HEK293T (cell line): ENCODE results near the gene KCNK10.

Experiments
- CTCF ChIA-PET: fragments of 350-600 bp; formaldehyde crosslinking; extraction: SDS; loops from one replicate; lab custom pipeline; 2021; ENCODE audit warnings: antibody characterized with exemption, inconsistent platforms; lab: Yijun Ruan, JAX
- POLR2A ChIA-PET: fragments of 350-600 bp; formaldehyde crosslinking; extraction: SDS; loops from one replicate; lab custom pipeline; 2020; ENCODE audit warnings: antibody characterized with exemption, inconsistent platforms; lab: Yijun Ruan, JAX
- DNase-seq: peaks from one replicate; pipeline ENCODE4 v3.0.0; 2012; ENCODE audit warnings: mixed read lengths; ENCODE audit errors: extremely low spot score
- ARNT ChIP-seq: fragments of 450-650 bp; IDR thresholded peaks from 2 replicates; pipeline ENCODE4 v1.6.1; 2017; ENCODE audit warnings: mild to moderate bottlenecking
- BHLHE40 ChIP-seq: fragments of 450-650 bp; IDR thresholded peaks from 2 replicates; pipeline ENCODE4 v1.6.1; 2016; ENCODE audit warnings: mild to moderate bottlenecking, moderate library complexity, borderline replicate concordance
- CTBP1 ChIP-seq: fragments of 450-650 bp; IDR thresholded peaks from 2 replicates; pipeline ENCODE4 v1.6.1; 2016; ENCODE audit warnings: borderline replicate concordance
- ELF4 ChIP-seq: fragments of 450-650 bp; IDR thresholded peaks from 2 replicates; pipeline ENCODE4 v1.6.1; 2017; ENCODE audit warnings: antibody characterized with exemption
- FOXA1 ChIP-seq: fragments of 450-650 bp; IDR thresholded peaks from 2 replicates; pipeline ENCODE4 v1.6.1; 2016; ENCODE audit warnings: mild to moderate bottlenecking
- FOXK2 ChIP-seq: fragments of 450-650 bp; IDR thresholded peaks from 2 replicates; pipeline ENCODE4 v1.6.1; 2016; ENCODE audit warnings: mild to moderate bottlenecking
- FOXM1 ChIP-seq: fragments of 450-650 bp; IDR thresholded peaks from 2 replicates; pipeline ENCODE4 v1.6.1; 2017; ENCODE audit warnings: mild to moderate bottlenecking, borderline replicate concordance
- HDGF ChIP-seq: fragments of 450-650 bp; IDR thresholded peaks from 2 replicates; pipeline ENCODE4 v1.6.1; 2017; ENCODE audit warnings: antibody characterized with exemption, borderline replicate concordance
- L3MBTL2 ChIP-seq: fragments of 450-650 bp; conservative IDR thresholded peaks from 2 replicates; pipeline ENCODE4 v1.6.1; 2016; ENCODE audit warnings: mild to moderate bottlenecking
- LEF1 ChIP-seq: fragments of 450-650 bp; IDR thresholded peaks from 2 replicates; pipeline ENCODE4 v1.6.1; 2017; ENCODE audit warnings: mild to moderate bottlenecking, borderline replicate concordance
- NFRKB ChIP-seq: fragments of 450-650 bp; IDR thresholded peaks from 2 replicates; pipeline ENCODE4 v1.6.1; 2016; ENCODE audit warnings: mild to moderate bottlenecking, moderate library complexity
- SP1 ChIP-seq: fragments of 450-650 bp; IDR thresholded peaks from 2 replicates; pipeline ENCODE4 v1.6.1; 2017
- SUZ12 ChIP-seq: fragments of 450-650 bp; IDR thresholded peaks from 2 replicates; pipeline ENCODE4 v1.6.1; 2016; ENCODE audit warnings: mild to moderate bottlenecking
- TARDBP ChIP-seq: fragments of 450-650 bp; IDR thresholded peaks from 2 replicates; pipeline ENCODE4 v1.6.1; 2016
- ZNF384 ChIP-seq: fragments of 450-650 bp; IDR thresholded peaks from 2 replicates; pipeline ENCODE4 v1.6.1; 2016
- TF ChIP-seq, protein P1 (sequence below): fragments of 450-650 bp; IDR thresholded peaks from 2 replicates; pipeline ENCODE4 v1.6.1; 2016

KCNK10 gene

DNA sequence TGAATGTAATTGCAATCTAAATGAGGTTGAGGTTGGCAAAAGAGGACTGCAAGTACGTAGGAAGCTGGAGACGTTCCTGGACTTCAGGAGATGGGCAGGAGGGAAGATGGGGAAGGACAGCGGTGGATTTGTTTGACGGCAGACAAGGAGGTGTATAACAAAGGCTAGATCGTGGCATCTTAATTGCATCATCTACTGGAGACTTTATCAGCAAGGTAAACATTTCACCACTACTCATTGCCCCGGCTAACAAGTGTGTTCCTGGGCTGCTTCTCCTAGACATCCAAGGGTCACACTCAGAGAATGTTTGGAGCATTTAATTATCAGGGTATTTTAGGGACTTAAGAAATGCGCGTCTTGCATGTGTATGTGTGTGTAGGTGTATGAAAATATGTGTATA, 128.5 kb downstream of the KCNK10 start:
- ChIA-PET POLR2A (no interaction called here), CTCF (no interaction called here)
- DNase-seq, result no peak
- TF ChIP-seq, protein P1, sequence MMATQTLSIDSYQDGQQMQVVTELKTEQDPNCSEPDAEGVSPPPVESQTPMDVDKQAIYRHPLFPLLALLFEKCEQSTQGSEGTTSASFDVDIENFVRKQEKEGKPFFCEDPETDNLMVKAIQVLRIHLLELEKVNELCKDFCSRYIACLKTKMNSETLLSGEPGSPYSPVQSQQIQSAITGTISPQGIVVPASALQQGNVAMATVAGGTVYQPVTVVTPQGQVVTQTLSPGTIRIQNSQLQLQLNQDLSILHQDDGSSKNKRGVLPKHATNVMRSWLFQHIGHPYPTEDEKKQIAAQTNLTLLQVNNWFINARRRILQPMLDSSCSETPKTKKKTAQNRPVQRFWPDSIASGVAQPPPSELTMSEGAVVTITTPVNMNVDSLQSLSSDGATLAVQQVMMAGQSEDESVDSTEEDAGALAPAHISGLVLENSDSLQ, result no peak
- TF ChIP-seq BHLHE40 (no peak), SUZ12 (no peak), FOXA1 (no peak), ELF4 (no peak), FOXM1 (no peak), ARNT (no peak), LEF1 (no peak), CTBP1 (no peak), HDGF (no peak), L3MBTL2 (no peak), ZNF384 (no peak), TARDBP (no peak), NFRKB (no peak), SP1 (no peak), FOXK2 (no peak)

DNA sequence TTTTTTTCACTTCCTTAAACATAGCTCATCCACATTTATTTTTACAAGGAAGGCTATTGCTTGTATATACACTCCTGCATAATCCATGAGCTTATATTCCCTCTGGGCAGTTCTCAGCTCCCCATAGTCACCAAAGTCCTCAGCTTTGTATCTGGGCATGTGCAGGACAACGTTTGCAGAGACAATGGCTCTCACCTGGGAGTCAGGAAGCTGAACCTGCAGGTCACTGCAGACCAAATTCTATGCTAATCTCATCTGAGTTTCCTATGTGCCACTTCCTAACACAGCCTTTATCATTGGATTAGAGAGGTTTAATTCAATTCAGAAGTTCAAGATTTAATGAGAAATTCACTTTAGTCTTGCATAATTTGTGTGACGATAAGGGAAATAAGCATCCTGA, 131.5 kb downstream of the KCNK10 start:
- ChIA-PET CTCF (interaction anchor here (2.8 kb wide), 1 partner anchor 41 kb away, joined by 15 read pairs; no protein-coding TSS in a partner anchor), POLR2A (no interaction called here)
- DNase-seq, result no peak
- no peak for TF ChIP-seq ZNF384
- no peak for TF ChIP-seq ARNT
- no peak for TF ChIP-seq ELF4
- no peak for TF ChIP-seq SP1
- no peak for TF ChIP-seq FOXA1
- TF ChIP-seq HDGF, result no peak
- TF ChIP-seq TARDBP, result no peak
- no peak for TF ChIP-seq NFRKB
- TF ChIP-seq CTBP1, result no peak
- TF ChIP-seq, protein P1, result no peak
- no peak for TF ChIP-seq LEF1
- TF ChIP-seq BHLHE40, result no peak
- no peak for TF ChIP-seq L3MBTL2
- TF ChIP-seq FOXK2, result no peak
- no peak for TF ChIP-seq FOXM1
- TF ChIP-seq SUZ12, result no peak

DNA sequence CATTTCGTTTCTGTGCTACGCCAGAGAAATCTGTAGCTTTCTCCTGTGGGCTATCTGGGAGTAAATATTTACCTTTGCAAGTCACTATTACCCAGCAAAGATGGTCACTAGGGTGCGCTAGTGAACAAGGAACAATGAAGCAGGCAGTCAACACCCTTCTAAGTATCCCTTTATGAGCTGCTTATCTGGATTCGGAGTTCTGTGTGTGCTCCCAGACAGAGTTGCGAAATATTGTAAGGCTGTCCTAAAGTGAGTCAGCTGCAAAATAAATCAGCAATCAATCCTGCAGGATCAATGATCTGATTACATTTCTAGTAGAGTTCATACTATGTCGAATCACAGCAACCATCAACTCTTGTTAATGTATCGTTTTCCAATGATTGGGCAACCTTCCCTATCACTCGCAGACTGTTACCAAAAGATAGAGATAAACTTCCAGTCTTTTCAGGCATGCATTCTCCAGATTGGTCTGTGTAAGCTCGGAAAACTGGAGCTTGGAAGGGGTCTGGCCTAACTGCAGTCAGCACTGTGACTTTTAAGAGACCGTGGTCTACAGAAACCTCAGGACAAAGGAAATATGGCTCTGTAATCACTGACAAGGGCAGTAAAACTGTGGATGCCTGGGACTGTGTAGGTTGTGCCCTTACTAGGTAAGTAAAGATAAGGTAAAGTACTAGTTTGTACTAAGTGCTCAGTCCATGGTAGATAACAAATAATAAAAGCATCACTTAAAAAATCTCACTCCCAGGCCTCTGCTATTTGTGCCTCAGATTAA, 133.5 kb downstream of the KCNK10 start:
- ChIA-PET CTCF (interaction anchor here (0.5 to 2.8 kb wide), 28 partner anchors 9 to 702 kb away, joined by 3 to 49 read pairs (median 4); no protein-coding TSS in a partner anchor), POLR2A (interaction anchor here (0.8 kb wide), 1 partner anchor 196 kb away, joined by 3 read pairs; the partner anchor contains the start of gene SPATA7)
- DNase-seq, result peak; percentile 62
- TF ChIP-seq FOXK2 (no peak), NFRKB (no peak), HDGF (no peak), SP1 (no peak), FOXA1 (no peak), BHLHE40 (no peak), CTBP1 (no peak), ZNF384 (no peak), ARNT (no peak), SUZ12 (no peak), FOXM1 (no peak), LEF1 (no peak)
- TF ChIP-seq, protein P1, result no peak

DNA sequence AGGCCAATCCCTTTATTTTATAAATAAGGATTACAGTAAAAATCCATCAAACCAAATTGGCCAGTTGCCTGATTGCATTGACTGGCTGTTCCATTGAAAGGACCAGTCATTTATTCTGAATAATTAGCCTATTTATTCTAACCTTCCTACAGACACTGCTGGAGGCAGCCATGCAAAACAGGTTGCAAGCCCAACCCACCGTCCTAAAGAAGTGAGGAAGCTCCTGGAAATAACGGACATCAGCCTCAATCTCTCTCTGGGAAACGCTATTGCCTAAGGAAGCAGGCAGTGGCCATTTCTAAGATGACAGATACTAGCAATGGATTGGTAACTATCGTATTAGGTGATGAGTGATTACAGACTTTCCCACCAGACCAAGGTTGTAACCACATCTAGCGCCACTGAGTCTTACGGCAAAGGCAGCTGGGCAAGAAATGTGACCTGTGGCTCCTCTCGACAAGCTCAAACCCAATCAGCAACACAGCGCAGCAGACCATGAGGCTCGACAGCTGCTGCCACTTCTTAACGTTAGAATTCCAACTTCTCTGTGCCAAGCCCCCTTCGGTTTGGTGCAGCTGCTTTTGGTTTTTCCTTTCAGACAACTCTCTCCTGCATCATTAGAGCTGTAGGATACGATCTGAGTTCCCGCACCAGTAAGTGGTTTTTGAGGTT, 134.2 kb downstream of the KCNK10 start:
- TF ChIP-seq FOXK2, result no peak
- TF ChIP-seq TARDBP, result no peak
- TF ChIP-seq SP1, result no peak
- ChIA-PET POLR2A (interaction anchor here (0.8 kb wide), 1 partner anchor 197 kb away, joined by 3 read pairs; the partner anchor contains the start of gene SPATA7), CTCF (interaction anchor here (0.5 to 2.8 kb wide), 27 partner anchors 8 to 702 kb away, joined by 3 to 49 read pairs (median 4); no protein-coding TSS in a partner anchor)
- no peak for DNase-seq

DNA sequence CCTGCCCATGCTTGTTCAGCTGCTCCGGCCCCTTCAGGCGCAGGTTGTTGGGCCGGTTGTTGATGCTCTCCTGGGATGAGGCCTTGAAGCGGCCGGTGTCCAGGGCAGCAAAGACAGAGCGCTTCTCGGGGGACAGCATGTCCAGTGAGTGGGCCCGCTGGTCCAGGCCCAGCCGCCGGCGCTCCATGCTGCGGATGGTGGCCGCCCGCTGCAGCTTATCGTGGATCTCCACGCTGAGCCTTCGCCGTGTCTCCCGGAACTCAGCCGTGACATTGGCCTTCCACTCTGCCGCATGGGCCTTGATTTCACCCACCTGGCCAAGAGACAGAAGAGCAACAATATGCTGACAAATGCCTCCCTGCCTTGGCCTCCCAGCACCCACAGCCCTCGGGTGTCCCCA, 137.2 kb downstream of the KCNK10 start:
- CTCF ChIA-PET, result no interaction called here
- DNase-seq, result no peak
- TF ChIP-seq ZNF384 (no peak), FOXM1 (no peak), NFRKB (no peak), HDGF (no peak), TARDBP (no peak), SP1 (no peak), L3MBTL2 (no peak), CTBP1 (no peak), ARNT (no peak), BHLHE40 (no peak), ELF4 (no peak), FOXK2 (no peak), SUZ12 (no peak), FOXA1 (no peak), LEF1 (no peak)
- TF ChIP-seq, protein P1, result no peak
- POLR2A ChIA-PET, result no interaction called here
